HG02870 (cell line): ENCODE results near the gene DDIT3.

Experiments used
- ATAC-seq: cut with Tn5 transposase; IDR thresholded peaks from one replicate; pipeline ENCODE4 v1.9.1; 2021; ENCODE audit warnings: mild to moderate bottlenecking, moderate library complexity; ENCODE audit not compliant: unreplicated experiment

The DDIT3 gene

DNA sequence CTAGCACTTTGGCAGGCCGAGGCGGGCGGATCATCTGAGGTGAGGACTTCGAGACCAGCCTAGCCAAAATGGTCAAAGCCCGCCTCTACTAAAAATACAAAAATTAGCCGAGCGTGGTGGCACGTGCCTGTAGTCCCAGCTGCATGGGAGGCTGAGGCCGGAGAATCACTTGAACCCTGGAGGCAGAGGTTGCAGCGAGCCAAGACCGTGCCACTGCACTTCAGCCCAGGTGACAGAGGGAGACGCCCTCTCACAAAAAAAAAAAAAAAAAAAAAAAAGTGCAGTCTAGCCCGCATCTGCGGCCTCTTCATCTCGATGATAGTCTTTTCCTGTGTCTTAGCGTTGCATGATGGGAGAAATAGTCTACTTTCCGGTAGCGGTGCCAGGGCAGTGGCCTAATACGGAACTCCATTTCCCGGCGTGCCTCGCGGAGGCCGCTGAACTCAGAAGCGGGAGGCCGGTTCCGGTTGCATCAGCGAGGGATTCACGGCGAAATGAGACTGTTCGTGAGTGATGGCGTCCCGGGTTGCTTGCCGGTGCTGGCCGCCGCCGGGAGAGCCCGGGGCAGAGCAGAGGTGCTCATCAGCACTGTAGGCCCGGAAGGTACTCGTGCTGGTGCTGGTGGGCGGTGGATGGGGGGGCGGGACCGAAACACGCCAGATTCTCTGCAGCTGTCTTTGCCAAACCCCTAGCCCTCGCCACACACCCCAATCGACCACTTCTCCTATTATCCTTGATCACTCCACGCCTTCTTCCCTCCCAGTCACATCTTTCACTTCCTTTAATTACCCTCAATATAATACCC lies 32.5 kb downstream of the DDIT3 start, which contains the start of gene MARS1:
Gene MARS1 (plus strand): TSS at position 472 of the 805 bp plus-strand sequence. CDS start 23 bp downstream, at position 495.
- ATAC-seq, result peak; percentile 94

- no peak for ATAC-seq
Observed at GRCh38 chr12:57487055-57487596, 33.2 kb downstream of the DDIT3 start.

- ATAC-seq, result no peak
Observed at GRCh38 chr12:57485695-57486094, 34.6 kb downstream of the DDIT3 start.

GRCh38 chr12:57483466-57483865 lies 36.8 kb downstream of the DDIT3 start:
- no peak for ATAC-seq

DNA sequence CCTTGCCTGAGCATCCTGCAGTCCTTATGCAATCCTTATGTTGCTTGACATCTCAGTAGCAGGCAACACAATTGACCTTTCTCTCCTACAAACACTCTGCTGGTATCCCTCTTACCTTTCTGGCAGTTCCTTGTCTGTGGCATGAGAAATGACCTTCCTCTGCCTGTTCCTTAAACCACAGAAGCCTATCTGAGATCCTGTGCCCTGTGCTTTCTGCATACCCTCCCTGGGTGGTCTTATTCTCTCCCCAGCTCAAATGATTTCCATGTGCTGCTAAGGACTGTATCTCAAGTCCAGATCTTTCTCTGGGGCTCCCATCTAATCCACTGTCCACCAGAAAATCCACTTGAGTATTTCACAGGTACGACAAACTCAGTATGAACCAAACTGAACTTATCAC lies 38.6 kb downstream of the DDIT3 start:
- no peak for ATAC-seq

- ATAC-seq, result no peak
Observed at GRCh38 chr12:57479376-57480115, 40.8 kb downstream of the DDIT3 start, which contains the start of gene ARHGAP9. ARHGAP9 (minus strand) TSS chr12:57479866; CDS start chr12:57479406, 460 bp downstream.

DNA sequence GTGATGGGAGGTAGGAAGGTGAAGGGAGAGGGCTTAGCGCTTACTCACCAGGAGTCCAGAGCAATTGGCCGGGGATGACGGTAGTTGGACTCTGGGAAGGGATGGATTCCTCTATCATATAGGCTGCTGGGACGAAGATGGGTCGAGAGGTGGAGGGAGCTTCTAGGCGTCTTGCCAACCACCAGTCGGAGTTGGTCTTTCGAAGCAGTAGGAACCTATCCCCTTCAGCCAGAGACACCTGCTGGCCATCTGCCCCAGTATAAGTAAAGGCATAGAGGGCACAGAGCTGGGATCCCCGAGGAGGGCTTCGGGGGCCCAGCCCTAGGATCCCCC lies 41.3 kb downstream of the DDIT3 start:
- ATAC-seq, result no peak

GRCh38 chr12:57477710-57478681 lies 42.3 kb downstream of the DDIT3 start:
- ATAC-seq, result peak; percentile 43

- no peak for ATAC-seq
Observed at GRCh38 chr12:57476993-57477709, 43.2 kb downstream of the DDIT3 start.

DNA sequence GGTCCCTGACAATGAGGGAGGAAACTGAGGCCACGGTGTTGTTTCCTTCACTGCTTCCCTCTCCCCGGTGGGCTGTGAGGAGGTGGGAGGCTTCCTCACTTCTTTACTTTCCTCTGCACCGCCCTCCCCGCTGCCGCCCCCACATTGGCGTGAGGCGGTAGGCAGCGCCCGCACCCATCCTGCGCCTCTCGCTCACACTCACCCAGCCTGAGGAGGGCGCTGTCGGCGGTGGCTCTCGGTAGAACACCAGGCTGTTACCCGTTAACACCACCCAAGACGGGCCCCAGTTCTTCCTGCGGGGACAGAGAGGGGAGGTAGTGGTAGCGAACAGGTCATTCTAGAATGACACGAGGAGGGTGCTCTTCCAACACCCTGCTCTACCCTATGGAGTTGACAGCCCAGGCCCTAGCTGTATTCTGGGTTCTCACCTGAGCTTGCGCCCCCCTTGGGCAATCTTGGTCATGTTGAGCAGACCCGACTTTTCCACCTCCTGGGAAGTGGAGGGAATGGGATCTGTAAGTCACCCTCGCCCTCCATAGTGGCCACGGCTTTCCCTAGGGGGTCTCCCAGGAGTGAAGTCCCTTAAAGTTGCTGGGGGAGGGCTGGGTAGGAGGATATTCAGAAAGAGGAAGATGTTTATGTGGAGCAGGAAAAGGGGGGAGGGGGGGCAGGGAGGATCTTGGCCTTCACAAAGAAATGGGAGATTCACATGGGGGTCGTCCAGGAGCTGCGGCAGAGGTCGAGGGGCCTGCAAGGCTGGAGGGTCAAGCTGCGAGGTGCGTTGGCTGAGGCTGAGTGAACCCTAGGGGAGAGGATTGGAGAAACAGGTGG lies 43.9 kb downstream of the DDIT3 start:
- ATAC-seq, result peak; percentile 30

- no peak for ATAC-seq
Observed at GRCh38 chr12:57475271-57476161, 44.8 kb downstream of the DDIT3 start.

DNA sequence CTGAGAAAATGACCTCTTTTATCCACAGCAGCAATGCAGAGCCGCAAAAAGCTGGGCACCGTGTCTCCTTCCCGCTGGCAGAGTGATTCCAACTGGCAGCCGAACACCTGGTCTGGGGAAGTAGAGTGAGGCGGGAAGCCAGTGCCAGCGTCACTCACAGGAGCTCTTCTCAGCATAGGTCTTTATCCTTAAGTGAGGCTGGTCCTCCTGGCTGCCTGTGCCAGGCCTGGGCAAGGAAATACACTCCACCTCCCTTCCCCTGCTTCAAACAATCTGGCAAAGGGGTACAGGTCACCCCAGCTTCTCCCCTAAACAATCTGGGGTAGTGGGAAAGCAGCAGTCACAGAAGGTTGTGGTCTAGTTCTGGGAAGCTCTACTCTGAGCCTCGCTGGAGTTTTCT lies 45.5 kb downstream of the DDIT3 start:
- ATAC-seq, result no peak

GRCh38 chr12:57474430-57474829 lies 45.9 kb downstream of the DDIT3 start:
- no peak for ATAC-seq

GRCh38 chr12:57473886-57474285 lies 46.4 kb downstream of the DDIT3 start:
- no peak for ATAC-seq

- ATAC-seq, result no peak
Observed at GRCh38 chr12:57473392-57473791, 46.9 kb downstream of the DDIT3 start.

DNA sequence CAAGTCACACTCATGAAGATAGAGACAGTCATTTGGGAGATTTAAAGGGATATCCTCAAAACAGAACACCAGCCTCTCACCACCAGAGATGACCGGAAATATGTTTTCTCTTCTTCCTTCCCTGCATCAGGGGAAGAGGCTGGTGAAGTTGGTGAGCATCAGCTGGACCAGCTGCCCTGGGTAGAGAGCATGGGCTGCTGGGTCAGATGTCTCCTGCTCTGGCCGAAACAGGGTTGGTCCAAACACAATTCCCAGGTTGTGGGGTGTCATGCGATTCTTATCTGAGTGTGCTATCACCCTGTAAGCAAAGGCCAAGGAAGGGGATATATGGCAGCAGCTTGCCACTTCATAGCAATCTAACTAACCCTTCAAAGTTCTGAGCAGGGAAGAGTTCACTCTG lies 47.9 kb downstream of the DDIT3 start:
- ATAC-seq, result no peak

- no peak for ATAC-seq
Observed at GRCh38 chr12:57471661-57472060, 48.7 kb downstream of the DDIT3 start.

- ATAC-seq, result no peak
Observed at GRCh38 chr12:57470970-57471656, 49.2 kb downstream of the DDIT3 start.
